SK-N-SH treated with all-trans-retinoic acid at 6 μM for 48 hours (cell line): ENCODE results near the gene KCNC4.

Source experiments
- ATAC-seq: fragments of 200-7000 bp; cut with Tn5 transposase; 3 replicates; pipeline ENCODE4 v1.9.1; 2020; ENCODE audit warnings: mild to moderate bottlenecking, moderate library complexity
- ARNTL ChIP-seq: fragments of 450-650 bp; formaldehyde crosslinking; IDR thresholded peaks from 2 replicates; pipeline ENCODE4 v1.5.0; 2020; ENCODE audit warnings: low read depth, mild to moderate bottlenecking, moderate library complexity, borderline replicate concordance
- BACH2 ChIP-seq: fragments of 250-450 bp; sonication (Bioruptor Pico); IDR thresholded peaks from 2 replicates; pipeline ENCODE4 v1.9.0; 2021; ENCODE audit warnings: mild to moderate bottlenecking, borderline replicate concordance
- CSDC2 ChIP-seq: fragments of 250-450 bp; sonication (Bioruptor Pico); IDR thresholded peaks from 2 replicates; pipeline ENCODE4 v1.5.0; 2020; ENCODE audit warnings: mild to moderate bottlenecking, moderate library complexity
- CSRNP3 ChIP-seq: fragments of 250-450 bp; sonication (Bioruptor Pico); IDR thresholded peaks from 2 replicates; pipeline ENCODE4 v1.5.1; 2021; ENCODE audit warnings: mild to moderate bottlenecking, moderate library complexity
- ESRRG ChIP-seq: fragments of 250-450 bp; sonication (Bioruptor Pico); IDR thresholded peaks from 2 replicates; pipeline ENCODE4 v1.6.1; 2021; ENCODE audit warnings: mild to moderate bottlenecking
- ISL1 ChIP-seq: fragments of 250-450 bp; sonication (Bioruptor Pico); IDR thresholded peaks from 2 replicates; pipeline ENCODE4 v2.1.2; 2022; ENCODE audit warnings: mild to moderate bottlenecking, moderate library complexity
- OSR1 ChIP-seq: fragments of 250-450 bp; sonication (Bioruptor Pico); IDR thresholded peaks from 2 replicates; pipeline ENCODE4 v1.8.0; 2022; ENCODE audit warnings: moderate library complexity, mild to moderate bottlenecking, inconsistent platforms
- PATZ1 ChIP-seq: fragments of 250-450 bp; sonication (Bioruptor Pico); IDR thresholded peaks from 2 replicates; pipeline ENCODE4 v1.8.0; 2020; ENCODE audit warnings: mild to moderate bottlenecking, moderate library complexity, borderline replicate concordance
- PPARA ChIP-seq: fragments of 250-450 bp; sonication (Bioruptor Pico); IDR thresholded peaks from 2 replicates; pipeline ENCODE4 v1.5.0; 2020; ENCODE audit warnings: mild to moderate bottlenecking, borderline replicate concordance
- RARB ChIP-seq: fragments of 250-450 bp; sonication (Bioruptor Pico); IDR thresholded peaks from 2 replicates; pipeline ENCODE4 v1.8.0; 2021; ENCODE audit warnings: mild to moderate bottlenecking, moderate library complexity
- SNAI2 ChIP-seq: fragments of 250-450 bp; sonication (Bioruptor Pico); IDR thresholded peaks from 2 replicates; pipeline ENCODE4 v1.5.0; 2020; ENCODE audit warnings: mild to moderate bottlenecking, moderate library complexity
- TCF4 ChIP-seq: fragments of 250-450 bp; sonication (Bioruptor Pico); IDR thresholded peaks from 2 replicates; pipeline ENCODE4 v1.8.0; 2021; ENCODE audit warnings: mild to moderate bottlenecking, moderate library complexity, borderline replicate concordance
- TOX ChIP-seq: fragments of 250-450 bp; sonication (Bioruptor Pico); IDR thresholded peaks from 2 replicates; pipeline ENCODE4 v1.8.0; 2021; ENCODE audit warnings: mild to moderate bottlenecking, moderate library complexity, borderline replicate concordance
- TSHZ2 ChIP-seq: fragments of 250-450 bp; sonication (Bioruptor Pico); IDR thresholded peaks from 2 replicates; pipeline ENCODE4 v1.5.0; 2020; ENCODE audit warnings: mild to moderate bottlenecking, moderate library complexity
- ZC3H10 ChIP-seq: fragments of 250-450 bp; sonication (Bioruptor Pico); IDR thresholded peaks from 2 replicates; pipeline ENCODE4 v1.5.1; 2021; ENCODE audit warnings: mild to moderate bottlenecking, moderate library complexity
- ZFP3 ChIP-seq: fragments of 250-450 bp; sonication (Bioruptor Pico); IDR thresholded peaks from 2 replicates; pipeline ENCODE4 v1.5.0; 2020; ENCODE audit warnings: mild to moderate bottlenecking, moderate library complexity
- ZFP30 ChIP-seq: fragments of 450-650 bp; formaldehyde crosslinking; IDR thresholded peaks from 2 replicates; pipeline ENCODE4 v1.5.0; 2022; ENCODE audit warnings: mild to moderate bottlenecking, moderate library complexity
- ZNF565 ChIP-seq: fragments of 450-650 bp; formaldehyde crosslinking; conservative IDR thresholded peaks from 2 replicates; pipeline ENCODE4 v1.5.0; 2020; ENCODE audit warnings: low read depth, mild to moderate bottlenecking, moderate library complexity
- ZNF70 ChIP-seq: fragments of 450-650 bp; formaldehyde crosslinking; IDR thresholded peaks from 2 replicates; pipeline ENCODE4 v1.5.0; 2020; ENCODE audit warnings: mild to moderate bottlenecking, moderate library complexity
- ZNF8 ChIP-seq: fragments of 450-650 bp; formaldehyde crosslinking; IDR thresholded peaks from 2 replicates; pipeline ENCODE4 v1.5.0; 2020; ENCODE audit warnings: mild to moderate bottlenecking, moderate library complexity
- TF ChIP-seq, protein P1 (sequence below): fragments of 250-450 bp; sonication (Bioruptor Pico); IDR thresholded peaks from 2 replicates; pipeline ENCODE4 v1.8.0; 2021; ENCODE audit warnings: low read depth, mild to moderate bottlenecking, moderate library complexity, borderline replicate concordance
- TF ChIP-seq, protein P2 (sequence below): fragments of 250-450 bp; sonication (Bioruptor Pico); IDR thresholded peaks from 2 replicates; pipeline ENCODE4 v1.5.1; 2020; ENCODE audit warnings: low read depth, mild to moderate bottlenecking, moderate library complexity

KCNC4 gene

GRCh38 chr1:110209715-110210603, at the start of gene KCNC4:
Gene KCNC4, plus strand, starts transcription at chr1:110210314. Its CDS starts 1,186 bp downstream, at chr1:110211500.
- no peak for TF ChIP-seq OSR1 (CRISPR knock-in tag)
- TF ChIP-seq ARNTL: no peak
- ATAC-seq: peak; percentile 48

DNA sequence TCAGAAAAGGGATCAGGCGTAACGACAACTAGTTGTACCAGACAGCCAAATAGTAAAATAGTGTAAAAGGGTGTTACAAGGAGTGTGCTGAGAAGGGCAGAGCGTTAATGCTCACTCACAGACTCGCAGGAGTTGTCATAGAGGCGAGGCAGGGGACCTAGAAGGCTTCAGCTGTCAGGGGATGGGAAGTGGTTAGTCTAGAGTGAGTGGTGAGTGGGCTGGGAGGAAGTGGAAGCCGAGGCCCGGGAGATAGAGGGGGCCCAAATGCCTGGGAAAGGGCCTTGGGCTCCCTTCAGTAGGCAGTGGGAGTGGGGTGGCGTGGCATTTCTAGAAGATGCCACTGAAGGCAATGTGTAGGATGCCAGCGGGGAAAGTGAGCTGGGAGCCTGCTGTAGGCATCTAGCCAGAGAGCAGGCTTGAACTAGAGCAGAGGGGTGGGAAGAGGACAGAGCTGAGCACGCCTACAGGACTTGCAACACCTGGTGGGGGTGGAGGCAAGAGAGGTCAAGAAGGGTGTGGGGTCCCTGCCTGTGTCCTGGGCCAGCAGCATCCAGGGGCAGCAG, 49.5 kb upstream of the KCNC4 start:
- TF ChIP-seq SNAI2 (CRISPR knock-in tag): no peak
- TF ChIP-seq TOX (CRISPR knock-in tag): no peak
- TF ChIP-seq ESRRG: no peak
- TF ChIP-seq ZNF8 (CRISPR knock-in tag): no peak
- TF ChIP-seq CSDC2 (CRISPR knock-in tag): no peak
- no peak for TF ChIP-seq ZNF565
- no peak for TF ChIP-seq ZNF70
- TF ChIP-seq ZC3H10 (CRISPR knock-in tag): no peak
- no peak for TF ChIP-seq TSHZ2 (CRISPR knock-in tag)
- TF ChIP-seq PATZ1 (CRISPR knock-in tag): no peak
- TF ChIP-seq BACH2 (CRISPR knock-in tag): no peak
- no peak for ATAC-seq

DNA sequence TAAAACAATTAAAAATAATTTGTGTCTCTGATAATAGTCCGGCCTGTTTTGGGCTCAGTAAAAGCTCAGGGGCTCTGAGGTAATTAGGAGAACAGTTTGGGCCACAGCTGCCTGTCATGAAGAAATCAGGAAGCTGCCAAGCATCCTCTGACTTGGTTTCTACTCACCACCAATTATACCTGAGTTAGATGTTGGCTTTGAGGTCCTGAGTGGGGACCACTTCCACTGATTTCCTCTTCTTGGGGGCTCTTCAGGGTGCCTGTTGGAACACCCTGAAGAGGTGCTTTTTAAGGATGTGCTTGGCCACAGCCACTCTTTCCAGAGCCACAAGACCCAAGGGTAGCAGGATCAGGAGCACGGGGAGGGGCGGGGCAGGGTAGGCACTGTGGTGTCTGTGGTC, 48.9 kb upstream of the KCNC4 start:
- TF ChIP-seq ISL1 (CRISPR knock-in tag): no peak
- TF ChIP-seq ZNF70: no peak
- TF ChIP-seq RARB (CRISPR knock-in tag): no peak
- no peak for TF ChIP-seq ZFP3 (CRISPR knock-in tag)
- TF ChIP-seq TOX (CRISPR knock-in tag): no peak
- no peak for ATAC-seq

DNA sequence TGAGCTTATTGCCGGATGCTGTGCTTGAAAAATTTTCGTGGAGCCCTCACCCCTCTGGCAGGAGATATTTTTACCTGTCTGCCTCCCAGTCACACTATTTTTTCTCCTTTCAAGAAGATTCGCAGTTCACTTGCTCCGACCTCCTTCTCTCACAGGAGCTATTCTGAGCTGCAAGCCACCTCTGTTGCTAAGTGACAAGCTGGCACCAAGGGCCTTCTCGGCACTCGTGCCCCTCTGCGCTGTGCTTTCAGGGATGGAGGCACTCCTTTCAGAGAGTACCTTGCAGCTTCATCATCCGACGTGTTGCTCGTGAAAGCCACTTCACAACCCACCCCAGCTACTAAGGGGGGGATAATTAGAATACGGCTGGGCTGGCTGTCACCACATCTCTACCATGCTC, 48.3 kb upstream of the KCNC4 start:
- TF ChIP-seq ARNTL: no peak
- TF ChIP-seq TOX (CRISPR knock-in tag): no peak
- no peak for TF ChIP-seq PPARA (CRISPR knock-in tag)
- TF ChIP-seq ZFP30 (CRISPR knock-in tag): no peak
- TF ChIP-seq TCF4 (CRISPR knock-in tag): no peak
- no peak for TF ChIP-seq ESRRG
- no peak for TF ChIP-seq RARB (CRISPR knock-in tag)
- ATAC-seq: no peak

GRCh38 chr1:110163591-110163990, 46.5 kb upstream of the KCNC4 start:
- TF ChIP-seq ZNF565: no peak
- TF ChIP-seq ZFP30 (CRISPR knock-in tag): no peak
- TF ChIP-seq TOX (CRISPR knock-in tag): no peak
- TF ChIP-seq, protein P1, sequence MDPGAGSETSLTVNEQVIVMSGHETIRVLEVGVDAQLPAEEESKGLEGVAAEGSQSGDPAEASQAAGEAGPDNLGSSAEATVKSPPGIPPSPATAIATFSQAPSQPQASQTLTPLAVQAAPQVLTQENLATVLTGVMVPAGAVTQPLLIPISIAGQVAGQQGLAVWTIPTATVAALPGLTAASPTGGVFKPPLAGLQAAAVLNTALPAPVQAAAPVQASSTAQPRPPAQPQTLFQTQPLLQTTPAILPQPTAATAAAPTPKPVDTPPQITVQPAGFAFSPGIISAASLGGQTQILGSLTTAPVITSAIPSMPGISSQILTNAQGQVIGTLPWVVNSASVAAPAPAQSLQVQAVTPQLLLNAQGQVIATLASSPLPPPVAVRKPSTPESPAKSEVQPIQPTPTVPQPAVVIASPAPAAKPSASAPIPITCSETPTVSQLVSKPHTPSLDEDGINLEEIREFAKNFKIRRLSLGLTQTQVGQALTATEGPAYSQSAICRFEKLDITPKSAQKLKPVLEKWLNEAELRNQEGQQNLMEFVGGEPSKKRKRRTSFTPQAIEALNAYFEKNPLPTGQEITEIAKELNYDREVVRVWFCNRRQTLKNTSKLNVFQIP (CRISPR knock-in tag): no peak
- TF ChIP-seq RARB (CRISPR knock-in tag): no peak
- TF ChIP-seq CSRNP3 (CRISPR knock-in tag): no peak
- TF ChIP-seq ZNF70: no peak
- TF ChIP-seq, protein P2, sequence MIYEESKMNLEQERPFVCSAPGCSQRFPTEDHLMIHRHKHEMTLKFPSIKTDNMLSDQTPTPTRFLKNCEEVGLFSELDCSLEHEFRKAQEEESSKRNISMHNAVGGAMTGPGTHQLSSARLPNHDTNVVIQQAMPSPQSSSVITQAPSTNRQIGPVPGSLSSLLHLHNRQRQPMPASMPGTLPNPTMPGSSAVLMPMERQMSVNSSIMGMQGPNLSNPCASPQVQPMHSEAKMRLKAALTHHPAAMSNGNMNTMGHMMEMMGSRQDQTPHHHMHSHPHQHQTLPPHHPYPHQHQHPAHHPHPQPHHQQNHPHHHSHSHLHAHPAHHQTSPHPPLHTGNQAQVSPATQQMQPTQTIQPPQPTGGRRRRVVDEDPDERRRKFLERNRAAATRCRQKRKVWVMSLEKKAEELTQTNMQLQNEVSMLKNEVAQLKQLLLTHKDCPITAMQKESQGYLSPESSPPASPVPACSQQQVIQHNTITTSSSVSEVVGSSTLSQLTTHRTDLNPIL (CRISPR knock-in tag): no peak
- no peak for TF ChIP-seq PPARA (CRISPR knock-in tag)
- no peak for TF ChIP-seq TSHZ2 (CRISPR knock-in tag)
- no peak for ATAC-seq
